HG03097 (cell line): ENCODE results near the gene UBB.

Experiments used
- ATAC-seq: cut with Tn5 transposase; IDR thresholded peaks from one replicate; pipeline ENCODE4 v1.9.1; 2021; ENCODE audit not compliant: unreplicated experiment, low FRiP score

Gene UBB

GRCh38 chr17:16417399-16417798 lies 36.5 kb downstream of the UBB start:
- ATAC-seq, result no peak

- no peak for ATAC-seq
These were observed 37.2 kb downstream of the UBB start for GRCh38 chr17:16417896-16418684.

GRCh38 chr17:16418685-16419068 lies 37.8 kb downstream of the UBB start:
- ATAC-seq, result no peak

- ATAC-seq, result no peak
These were observed 38.4 kb downstream of the UBB start for GRCh38 chr17:16419074-16419928.

GRCh38 chr17:16419929-16420271 lies 39.0 kb downstream of the UBB start:
- ATAC-seq, result no peak

- no peak for ATAC-seq
These were observed 41.5 kb downstream of the UBB start for GRCh38 chr17:16422416-16422815.

GRCh38 chr17:16423226-16423872 lies 42.5 kb downstream of the UBB start:
- ATAC-seq, result no peak

GRCh38 chr17:16425202-16425601 lies 44.3 kb downstream of the UBB start:
- ATAC-seq, result no peak

- ATAC-seq, result no peak
These were observed 45.1 kb downstream of the UBB start for GRCh38 chr17:16425698-16426659.

GRCh38 chr17:16427020-16427419 lies 46.1 kb downstream of the UBB start:
- no peak for ATAC-seq

- no peak for ATAC-seq
These were observed 47.4 kb downstream of the UBB start for GRCh38 chr17:16428098-16428882.

- ATAC-seq, result no peak
These were observed 48.2 kb downstream of the UBB start for GRCh38 chr17:16429083-16429482.

- no peak for ATAC-seq
These were observed 49.8 kb downstream of the UBB start for GRCh38 chr17:16430650-16431049.

- ATAC-seq, result no peak
These were observed 51.1 kb downstream of the UBB start for GRCh38 chr17:16432017-16432416.
